ENCODE measurements around the gene MCF2L. TPM values are rescaled to one million over a fixed set of nuclear protein-coding genes. Genes with fewer than 3 reads are reported as not detected.

Gene MCF2L
- total RNA-seq, 2 experiments from 2014 or later = 13.0 to 13.5 TPM

DNA sequence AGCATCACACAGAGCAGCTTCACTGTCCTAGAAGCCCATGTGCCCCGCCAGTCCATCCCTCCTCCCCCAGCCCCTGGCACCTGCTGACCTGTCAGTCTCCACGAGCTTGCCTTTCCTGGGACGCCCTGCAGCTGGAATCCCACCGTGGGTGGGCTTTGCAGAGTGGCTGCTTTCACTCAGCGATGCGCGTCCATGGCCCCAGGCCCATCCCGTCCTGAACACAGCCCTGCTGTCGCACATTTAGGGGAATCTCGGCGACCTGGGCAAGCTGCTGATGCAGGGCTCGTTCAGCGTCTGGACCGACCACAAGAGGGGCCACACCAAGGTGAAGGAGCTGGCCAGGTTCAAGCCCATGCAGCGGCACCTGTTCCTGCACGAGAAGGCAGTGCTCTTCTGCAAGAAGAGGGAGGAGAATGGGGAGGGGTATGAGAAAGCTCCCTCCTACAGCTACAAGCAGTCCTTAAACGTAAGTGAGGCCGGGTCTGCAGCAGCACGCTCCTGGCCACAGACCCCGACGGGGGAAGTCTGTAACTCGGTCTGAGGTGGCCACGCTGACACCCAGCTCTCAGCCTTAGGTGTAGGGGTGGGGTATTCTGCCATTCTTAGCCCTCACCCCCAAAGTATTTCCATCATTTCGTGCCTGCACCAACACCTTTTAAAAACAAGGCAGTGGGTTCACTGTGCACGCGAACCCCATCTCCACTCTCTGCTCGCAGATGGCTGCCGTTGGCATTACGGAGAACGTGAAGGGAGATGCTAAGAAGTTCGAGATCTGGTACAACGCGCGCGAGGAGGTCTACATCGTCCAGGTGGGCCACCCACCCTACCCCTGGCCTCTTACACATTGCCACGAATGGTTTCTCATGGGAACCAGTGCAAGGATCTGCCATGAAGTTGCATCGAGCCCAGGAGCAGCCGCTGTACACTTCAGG, 118.2 kb downstream of the MCF2L start:
- CTCF ChIA-PET = no interaction called here
- no peak overlapping the region for H3K4me3 Mint-ChIP-seq
- ATAC-seq (ENCODE audit: poor library complexity) (no peak), DNase-seq (no peak)
- TF ChIP-seq, protein P1, sequence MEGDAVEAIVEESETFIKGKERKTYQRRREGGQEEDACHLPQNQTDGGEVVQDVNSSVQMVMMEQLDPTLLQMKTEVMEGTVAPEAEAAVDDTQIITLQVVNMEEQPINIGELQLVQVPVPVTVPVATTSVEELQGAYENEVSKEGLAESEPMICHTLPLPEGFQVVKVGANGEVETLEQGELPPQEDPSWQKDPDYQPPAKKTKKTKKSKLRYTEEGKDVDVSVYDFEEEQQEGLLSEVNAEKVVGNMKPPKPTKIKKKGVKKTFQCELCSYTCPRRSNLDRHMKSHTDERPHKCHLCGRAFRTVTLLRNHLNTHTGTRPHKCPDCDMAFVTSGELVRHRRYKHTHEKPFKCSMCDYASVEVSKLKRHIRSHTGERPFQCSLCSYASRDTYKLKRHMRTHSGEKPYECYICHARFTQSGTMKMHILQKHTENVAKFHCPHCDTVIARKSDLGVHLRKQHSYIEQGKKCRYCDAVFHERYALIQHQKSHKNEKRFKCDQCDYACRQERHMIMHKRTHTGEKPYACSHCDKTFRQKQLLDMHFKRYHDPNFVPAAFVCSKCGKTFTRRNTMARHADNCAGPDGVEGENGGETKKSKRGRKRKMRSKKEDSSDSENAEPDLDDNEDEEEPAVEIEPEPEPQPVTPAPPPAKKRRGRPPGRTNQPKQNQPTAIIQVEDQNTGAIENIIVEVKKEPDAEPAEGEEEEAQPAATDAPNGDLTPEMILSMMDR (IDR thresholded peaks at IDR 0.05) = no peak
- no peak overlapping the region for H3K27ac Mint-ChIP-seq
- Histone ChIP-seq H3K4me3 (ENCODE audit: low read length) (no peak overlapping the region), H3K36me3 (ENCODE audit: insufficient read depth, low read length) (peaks cover 2% of the 10 kb centered on the region), H3K27me3 (ENCODE audit: control insufficient read depth in 1 of 2, insufficient read depth in 2 of 2, low read length in 2 of 2) (no peaks in the 10 kb centered on the region), H3K27ac (ENCODE audit: low read depth in 1 of 2, low read length in 2 of 2) (no peak overlapping the region), H3K9me3 (ENCODE audit: control insufficient read depth in 1 of 2, insufficient read depth in 1 of 2, low read length in 2 of 2) (peaks cover 0 to 5% of the 10 kb centered on the region in 2 experiments), H3K4me1 (ENCODE audit: insufficient read depth, low read length) (no peaks in the 10 kb centered on the region)
- POLR2A ChIA-PET = no interaction called here
- no peaks in the 10 kb centered on the region for H3K4me1 Mint-ChIP-seq (ENCODE audit: low read depth)
- no peaks in the 10 kb centered on the region for H3K27me3 Mint-ChIP-seq
- intact Hi-C loops (cut with DNase I, micrococcal nuclease) = no loop called here
- H3K9me3 Mint-ChIP-seq = no peaks in the 10 kb centered on the region
- H3K36me3 Mint-ChIP-seq (ENCODE audit: low read depth) = peaks cover 16% of the 10 kb centered on the region

DNA sequence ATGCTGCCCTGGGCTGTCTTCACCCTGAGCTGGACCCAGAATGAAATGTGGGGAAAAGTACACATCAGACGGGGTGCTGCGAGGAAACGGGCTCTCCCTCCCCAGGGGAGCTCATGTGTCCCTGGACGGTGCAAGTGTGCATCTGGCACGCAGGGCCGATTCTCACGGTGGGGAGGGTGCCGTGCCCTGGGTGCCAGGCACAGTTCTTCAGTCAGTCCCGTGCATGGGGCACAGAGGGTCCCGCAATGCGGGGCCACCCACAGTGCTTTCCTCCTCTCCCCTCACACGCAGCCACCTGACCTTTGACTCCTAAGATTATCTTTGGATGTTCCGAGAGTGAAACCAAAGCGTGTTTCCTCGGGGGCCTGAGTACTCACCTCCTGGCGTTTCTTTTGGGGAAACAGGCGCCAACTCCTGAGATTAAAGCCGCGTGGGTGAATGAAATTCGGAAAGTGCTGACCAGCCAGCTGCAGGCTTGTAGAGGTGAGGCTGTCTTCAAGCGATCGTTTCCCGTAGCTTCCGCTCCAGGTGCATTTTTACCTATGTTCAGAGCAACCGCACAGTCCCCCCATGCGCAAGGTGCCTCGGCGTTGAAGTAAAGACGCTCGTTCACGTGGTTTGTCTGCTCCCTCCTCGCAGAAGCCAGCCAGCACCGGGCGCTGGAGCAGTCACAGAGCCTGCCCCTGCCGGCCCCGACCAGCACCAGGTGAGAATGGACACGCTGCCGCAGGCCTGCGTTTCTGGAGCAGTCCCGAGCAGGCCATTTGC, 119.1 kb downstream of the MCF2L start:
- Mint-ChIP-seq H3K9me3 (no peaks in the 10 kb centered on the region), H3K27ac (no peak overlapping the region), H3K36me3 (ENCODE audit: low read depth) (peaks cover 16% of the 10 kb centered on the region), H3K4me1 (ENCODE audit: low read depth) (no peaks in the 10 kb centered on the region), H3K27me3 (no peaks in the 10 kb centered on the region), H3K4me3 (no peak overlapping the region)
- ATAC-seq (ENCODE audit: poor library complexity) = no peak
- H3K27me3 ChIP-seq (ENCODE audit: control insufficient read depth in 1 of 2, insufficient read depth in 2 of 2, low read length in 2 of 2) = no peaks in the 10 kb centered on the region
- ChIA-PET POLR2A (no interaction called here), CTCF (no interaction called here)
- peaks cover 0 to 5% of the 10 kb centered on the region in 2 experiments for H3K9me3 ChIP-seq (ENCODE audit: control insufficient read depth in 1 of 2, insufficient read depth in 1 of 2, low read length in 2 of 2)
- H3K4me3 ChIP-seq (ENCODE audit: low read length) = no peak overlapping the region
- no peak overlapping the region for H3K27ac ChIP-seq (ENCODE audit: low read depth in 1 of 2, low read length in 2 of 2)
- TF ChIP-seq, protein P1 (IDR thresholded peaks at IDR 0.05) = no peak
- intact Hi-C loops (cut with DNase I, micrococcal nuclease) = no loop called here
- no peak for DNase-seq
- peaks cover 2% of the 10 kb centered on the region for H3K36me3 ChIP-seq (ENCODE audit: insufficient read depth, low read length)
- H3K4me1 ChIP-seq (ENCODE audit: insufficient read depth, low read length) = no peaks in the 10 kb centered on the region

DNA sequence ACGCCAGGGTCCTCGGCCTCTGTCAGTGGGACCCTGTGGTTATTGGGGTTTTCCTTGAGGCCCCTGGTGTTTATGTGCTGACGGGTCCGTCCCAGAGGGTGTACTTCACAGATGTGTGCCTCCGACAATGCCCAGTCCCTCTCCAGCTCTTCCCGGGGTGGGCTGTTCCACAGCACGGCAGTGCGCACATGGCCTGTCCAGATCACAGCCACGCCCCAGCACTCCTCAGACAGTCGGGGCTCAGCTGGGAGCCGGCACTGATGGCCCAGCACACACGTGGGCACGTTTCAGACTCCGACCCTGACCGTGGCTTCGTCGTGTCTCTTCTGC, 119.6 kb downstream of the MCF2L start:
- ATAC-seq (ENCODE audit: poor library complexity) (no peak), DNase-seq (no peak)
- Histone ChIP-seq H3K27me3 (ENCODE audit: control insufficient read depth in 1 of 2, insufficient read depth in 2 of 2, low read length in 2 of 2) (no peaks in the 10 kb centered on the region), H3K4me1 (ENCODE audit: insufficient read depth, low read length) (no peaks in the 10 kb centered on the region), H3K27ac (ENCODE audit: low read depth in 1 of 2, low read length in 2 of 2) (no peak overlapping the region), H3K4me3 (ENCODE audit: low read length) (no peak overlapping the region), H3K9me3 (ENCODE audit: control insufficient read depth in 1 of 2, insufficient read depth in 1 of 2, low read length in 2 of 2) (peaks cover 0 to 5% of the 10 kb centered on the region in 2 experiments), H3K36me3 (ENCODE audit: insufficient read depth, low read length) (peaks cover 2% of the 10 kb centered on the region)
- Mint-ChIP-seq H3K4me1 (ENCODE audit: low read depth) (no peaks in the 10 kb centered on the region), H3K27ac (no peak overlapping the region), H3K36me3 (ENCODE audit: low read depth) (peaks cover 16% of the 10 kb centered on the region), H3K27me3 (no peaks in the 10 kb centered on the region), H3K9me3 (no peaks in the 10 kb centered on the region), H3K4me3 (no peak overlapping the region)
- ChIA-PET CTCF (no interaction called here), POLR2A (no interaction called here)
- intact Hi-C loops (cut with DNase I, micrococcal nuclease) = no loop called here
- TF ChIP-seq, protein P1 (IDR thresholded peaks at IDR 0.05) = no peak

Data from CD4-positive, alpha-beta T cell (primary cell).